H1 (cell line): ENCODE results near the gene RHOB.

ENCODE experiments used
- BRCA1 ChIP-seq: IDR thresholded peaks from 2 replicates; pipeline ENCODE4 v1.6.1; 2012; ENCODE audit warnings: low read depth, low read length, improper control_type of control experiment
- EZH2 ChIP-seq: fragments of 200-600 bp; sonication (generic); IDR thresholded peaks from 2 replicates; pipeline ENCODE4 v1.7.1; 2012; ENCODE audit warnings: low read depth, mild to moderate bottlenecking, moderate library complexity, low read length, inconsistent platforms; ENCODE audit not compliant: severe bottlenecking
- GABPA ChIP-seq: IDR thresholded peaks from 2 replicates; pipeline ENCODE4 v1.6.1; 2011; ENCODE audit warnings: mild to moderate bottlenecking, low read length, moderate library complexity, borderline replicate concordance; ENCODE audit not compliant: insufficient read depth
- SIN3A ChIP-seq, 2 experiments: IDR thresholded peaks in 1 of 2; conservative IDR thresholded peaks in 1 of 2; 2 replicates each; pipeline ENCODE4 v1.6.1; 2011 to 2012; ENCODE audit warnings: low read length in 2 of 2, improper control_type of control experiment in 1 of 2, low read depth in 1 of 2, mild to moderate bottlenecking in 1 of 2
- SP1 ChIP-seq: IDR thresholded peaks from 2 replicates; pipeline ENCODE4 v1.6.1; 2011; ENCODE audit warnings: low read depth, low read length
- YY1 ChIP-seq: IDR thresholded peaks from 2 replicates; pipeline ENCODE4 v1.6.1; 2011; ENCODE audit warnings: low read depth, mild to moderate bottlenecking, low read length
- TF ChIP-seq, protein P1 (sequence below), 3 experiments: IDR thresholded peaks; 1 replicate in 2 of 3; 2 replicates in 1 of 3; pipeline versions ENCODE4 v1.5.1 to v1.6.1; 2011; ENCODE audit warnings: low read length in 3 of 3, mild to moderate bottlenecking in 3 of 3, inconsistent platforms in 2 of 3, low read depth in 1 of 3, moderate library complexity in 1 of 3; ENCODE audit not compliant: insufficient read depth in 1 of 3; ENCODE audit errors: control extremely low read depth in 1 of 3

DNA sequence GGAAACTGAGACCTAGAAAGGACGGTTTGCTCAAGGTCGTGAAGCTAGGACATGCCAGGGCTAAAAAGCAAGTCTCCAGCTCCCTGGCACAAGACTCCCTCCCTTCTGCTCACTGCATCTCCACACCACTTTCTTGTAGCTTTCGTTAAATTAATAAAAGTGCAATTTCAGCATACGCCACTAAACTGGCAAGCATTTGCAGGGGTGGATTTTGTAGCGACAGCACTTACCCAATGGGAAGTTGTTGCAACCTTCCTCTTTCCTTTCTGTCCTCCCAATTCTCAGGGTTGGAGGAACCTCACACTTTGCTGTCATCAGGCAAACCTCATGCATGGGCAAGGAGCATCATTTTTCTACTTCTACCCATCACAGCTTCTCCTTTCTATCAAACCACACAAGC, 7.4 kb upstream of the RHOB start:
- no peak for TF ChIP-seq SP1
- TF ChIP-seq GABPA, result no peak
- TF ChIP-seq, protein P1, sequence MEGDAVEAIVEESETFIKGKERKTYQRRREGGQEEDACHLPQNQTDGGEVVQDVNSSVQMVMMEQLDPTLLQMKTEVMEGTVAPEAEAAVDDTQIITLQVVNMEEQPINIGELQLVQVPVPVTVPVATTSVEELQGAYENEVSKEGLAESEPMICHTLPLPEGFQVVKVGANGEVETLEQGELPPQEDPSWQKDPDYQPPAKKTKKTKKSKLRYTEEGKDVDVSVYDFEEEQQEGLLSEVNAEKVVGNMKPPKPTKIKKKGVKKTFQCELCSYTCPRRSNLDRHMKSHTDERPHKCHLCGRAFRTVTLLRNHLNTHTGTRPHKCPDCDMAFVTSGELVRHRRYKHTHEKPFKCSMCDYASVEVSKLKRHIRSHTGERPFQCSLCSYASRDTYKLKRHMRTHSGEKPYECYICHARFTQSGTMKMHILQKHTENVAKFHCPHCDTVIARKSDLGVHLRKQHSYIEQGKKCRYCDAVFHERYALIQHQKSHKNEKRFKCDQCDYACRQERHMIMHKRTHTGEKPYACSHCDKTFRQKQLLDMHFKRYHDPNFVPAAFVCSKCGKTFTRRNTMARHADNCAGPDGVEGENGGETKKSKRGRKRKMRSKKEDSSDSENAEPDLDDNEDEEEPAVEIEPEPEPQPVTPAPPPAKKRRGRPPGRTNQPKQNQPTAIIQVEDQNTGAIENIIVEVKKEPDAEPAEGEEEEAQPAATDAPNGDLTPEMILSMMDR (IDR thresholded peaks at IDR 0.05; ENCODE audit: control extremely low read depth in 1 of 3, insufficient read depth in 1 of 3, low read depth in 1 of 3, low read length in 3 of 3), result no peak
- TF ChIP-seq SIN3A (conservative IDR thresholded peaks at IDR 0.05 in 1 of 2, IDR thresholded peaks at IDR 0.05 in 1 of 2; ENCODE audit: low read depth in 1 of 2, low read length in 2 of 2), result no peak
- TF ChIP-seq YY1, result no peak
- TF ChIP-seq EZH2, result no peak
- TF ChIP-seq BRCA1, result no peak
